Liver (tissue), 3 donors: ENCODE results near the gene C3orf70.

Experiments
- CTCF ChIP-seq: fragments of 150-350 bp; IDR thresholded peaks from 2 replicates; pipeline ENCODE4 v1.5.1; 2017; ENCODE audit warnings: improper control_type of control experiment, low read depth, low read length; ENCODE audit not compliant: missing input control
- MAX ChIP-seq: IDR thresholded peaks from 2 replicates; pipeline ENCODE4 v1.6.1; 2016; ENCODE audit warnings: antibody characterized with exemption
- REST ChIP-seq: IDR thresholded peaks from 2 replicates; pipeline ENCODE4 v1.6.1; 2016; ENCODE audit warnings: antibody characterized with exemption, mild to moderate bottlenecking
- TAF1 ChIP-seq: conservative IDR thresholded peaks from 2 replicates; pipeline ENCODE4 v1.6.1; 2016; ENCODE audit warnings: antibody characterized with exemption, mild to moderate bottlenecking
- YY1 ChIP-seq: IDR thresholded peaks from 2 replicates; pipeline ENCODE4 v1.6.1; 2016; ENCODE audit warnings: antibody characterized with exemption, mild to moderate bottlenecking
- ZBTB33 ChIP-seq: IDR thresholded peaks from 2 replicates; pipeline ENCODE4 v1.6.1; 2016; ENCODE audit warnings: antibody characterized with exemption
- donor health status: healthy.
- donor health status: healthy.

- TF ChIP-seq CTCF (no peak), TAF1 (no peak), ZBTB33 (no peak), MAX (no peak), YY1 (no peak), REST (no peak)
Observed at GRCh38 chr3:185069037-185070030, 83.5 kb downstream of the C3orf70 start.
